HepG2 (cell line): ENCODE measurements around the gene USP35. TPM values are rescaled to one million over a fixed set of nuclear protein-coding genes. Genes with fewer than 3 reads are reported as not detected.

Experiments used
- ESRRA ChIP-seq: sonication (generic); formaldehyde crosslinking; IDR thresholded peaks from 2 replicates; pipeline ENCODE4 v1.5.1; 2020; ENCODE audit warnings: mild to moderate bottlenecking, low read depth, missing genetic modification reagents
- FOXO1 ChIP-seq: sonication (generic); formaldehyde crosslinking; IDR thresholded peaks from 2 replicates; pipeline ENCODE4 v1.4.0; 2020; ENCODE audit warnings: missing genetic modification reagents
- GATA4 ChIP-seq: sonication (generic); IDR thresholded peaks from 2 replicates; pipeline ENCODE4 v1.6.1; 2016; ENCODE audit warnings: antibody characterized with exemption, low read depth, borderline replicate concordance
- HNRNPH1 ChIP-seq: fragments of 200-400 bp; formaldehyde crosslinking; optimal IDR thresholded peaks from 2 replicates; pipeline ENCODE3; 2017; ENCODE audit warnings: mild to moderate bottlenecking, low read depth, low read length
- HOXA3 ChIP-seq: sonication (generic); formaldehyde crosslinking; IDR thresholded peaks from 2 replicates; pipeline ENCODE4 v1.5.0; 2020; ENCODE audit warnings: missing genetic modification reagents
- MAZ ChIP-seq, 2 experiments: sonication (generic) in 1 of 2; formaldehyde crosslinking in 1 of 2; IDR thresholded peaks; 2 replicates each; pipeline versions ENCODE4 v1.5.0 to v1.6.1; 2012 to 2020; ENCODE audit warnings: low read depth in 2 of 2, mild to moderate bottlenecking in 2 of 2, borderline replicate concordance in 1 of 2, improper control_type of control experiment in 1 of 2, low read length in 1 of 2, missing genetic modification reagents in 1 of 2, moderate library complexity in 1 of 2
- NKX3-1 ChIP-seq: sonication (generic); formaldehyde crosslinking; IDR thresholded peaks from 2 replicates; pipeline ENCODE4 v1.5.0; 2020; ENCODE audit warnings: missing genetic modification reagents
- RFXANK ChIP-seq: IDR thresholded peaks from 2 replicates; pipeline ENCODE4 v1.6.1; 2016
- SRY ChIP-seq: sonication (generic); formaldehyde crosslinking; IDR thresholded peaks from 2 replicates; pipeline ENCODE4 v1.8.0; 2022; ENCODE audit warnings: mild to moderate bottlenecking, missing genetic modification reagents
- ZNF562 ChIP-seq: sonication (generic); formaldehyde crosslinking; IDR thresholded peaks from 2 replicates; pipeline ENCODE4 v1.8.0; 2022; ENCODE audit warnings: missing genetic modification reagents, borderline replicate concordance
- ZSCAN21 ChIP-seq: sonication (generic); formaldehyde crosslinking; IDR thresholded peaks from 2 replicates; pipeline ENCODE4 v1.8.0; 2022; ENCODE audit warnings: mild to moderate bottlenecking, missing genetic modification reagents, moderate library complexity, borderline replicate concordance
- polyA plus RNA-seq, 8 experiments: library from polyadenylated mRNA; depleted of rRNA in 3 of 8; stranded (reverse) in 7 of 8; unstranded in 1 of 8; fragments of >200 nt; fragmentation: Illumina TruSeq in 4 of 8; extraction: Trizol in 4 of 8; gene quantifications; 2 replicates each; pipeline versions ENCODE4 v1.2.1 to v1.2.3, GENCODE V29; 2011 to 2016; ENCODE audit warnings: low read depth in 4 of 8, missing spikeins in 1 of 8, mixed read lengths in 1 of 8; ENCODE audit not compliant: insufficient read depth in 1 of 8
- total RNA-seq, 5 experiments: library from RNA; depleted of rRNA; stranded (reverse); fragments of >200 nt; fragmentation: Illumina TruSeq; extraction: Trizol; gene quantifications; 2 replicates each; pipeline ENCODE4 v1.2.3, GENCODE V29; 2016; ENCODE audit warnings: low read depth in 1 of 5
- TF ChIP-seq, protein P1 (sequence below): sonication (generic); formaldehyde crosslinking; IDR thresholded peaks from 2 replicates; pipeline ENCODE4 v1.4.0; 2020; ENCODE audit warnings: mild to moderate bottlenecking, missing genetic modification reagents, borderline replicate concordance
- TF ChIP-seq, protein P2 (sequence below): IDR thresholded peaks from 2 replicates; pipeline ENCODE4 v1.6.1; 2016; ENCODE audit warnings: missing genetic modification reagents, missing compliant biosample characterization
- TF ChIP-seq, protein P3 (sequence below): IDR thresholded peaks from 2 replicates; pipeline ENCODE4 v1.6.1; 2018; ENCODE audit warnings: missing genetic modification reagents
- TF ChIP-seq, protein P4 (sequence below): sonication (generic); formaldehyde crosslinking; IDR thresholded peaks from 2 replicates; pipeline ENCODE4 v1.4.0; 2020; ENCODE audit warnings: low read depth, missing genetic modification reagents
- TF ChIP-seq, protein P5 (sequence below): sonication (generic); formaldehyde crosslinking; IDR thresholded peaks from 2 replicates; pipeline ENCODE4 v1.5.1; 2020; ENCODE audit warnings: missing genetic modification reagents, mild to moderate bottlenecking, borderline replicate concordance

USP35 gene
- total and polyA plus RNA-seq, 2 of the 13 experiments (the other 11 are each of a cell fraction or from before 2014, with no cell fraction given) = 4.6 to 7.7 TPM

DNA sequence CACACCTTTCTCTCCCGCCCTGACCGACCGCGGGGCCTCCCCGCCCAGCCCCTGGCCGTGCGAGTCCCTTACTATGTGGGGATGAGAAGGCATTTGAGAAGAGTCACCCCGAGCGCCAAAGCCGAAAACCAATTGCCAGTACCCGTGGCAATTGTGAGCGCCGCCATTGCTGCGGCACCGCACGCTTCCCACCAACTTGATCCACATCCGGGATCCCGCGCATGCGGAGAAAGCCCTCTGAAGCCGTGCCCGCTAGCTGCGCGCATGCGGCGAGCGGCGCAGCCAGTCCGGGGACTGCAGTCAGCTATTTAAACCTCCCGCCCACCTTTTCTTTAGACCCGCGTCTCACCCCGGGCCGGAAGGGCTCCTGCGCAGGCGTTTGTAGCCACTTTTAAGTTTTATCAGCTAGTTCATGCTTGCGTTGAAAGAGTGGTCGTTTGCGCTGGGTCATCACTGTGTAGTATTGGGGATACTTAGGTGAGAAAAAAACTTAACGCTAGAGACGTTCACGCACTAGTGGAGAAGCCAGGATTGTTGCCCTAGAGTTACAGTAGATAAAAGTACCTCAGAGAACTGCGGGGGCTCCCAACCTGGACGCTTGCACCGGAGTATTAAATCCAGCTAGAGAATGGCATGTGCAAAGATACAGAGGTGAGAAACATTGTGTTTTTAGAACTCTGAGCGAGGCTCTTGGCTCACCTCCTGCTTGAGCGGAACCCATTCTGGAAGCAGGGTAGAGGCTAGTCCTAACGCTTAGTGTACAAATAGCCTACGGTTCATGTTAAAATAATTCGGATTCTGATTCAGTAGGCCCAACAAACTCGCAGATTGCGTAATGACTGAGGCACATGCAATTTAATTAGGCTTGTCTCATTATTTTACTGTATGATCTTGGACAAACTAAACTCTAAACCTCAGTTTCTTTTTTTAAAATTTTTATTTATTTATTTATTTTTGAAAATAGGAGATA lies 49.0 kb upstream of the USP35 start, which contains the start of gene ALG8 (continued):
- TF ChIP-seq, protein P1, sequence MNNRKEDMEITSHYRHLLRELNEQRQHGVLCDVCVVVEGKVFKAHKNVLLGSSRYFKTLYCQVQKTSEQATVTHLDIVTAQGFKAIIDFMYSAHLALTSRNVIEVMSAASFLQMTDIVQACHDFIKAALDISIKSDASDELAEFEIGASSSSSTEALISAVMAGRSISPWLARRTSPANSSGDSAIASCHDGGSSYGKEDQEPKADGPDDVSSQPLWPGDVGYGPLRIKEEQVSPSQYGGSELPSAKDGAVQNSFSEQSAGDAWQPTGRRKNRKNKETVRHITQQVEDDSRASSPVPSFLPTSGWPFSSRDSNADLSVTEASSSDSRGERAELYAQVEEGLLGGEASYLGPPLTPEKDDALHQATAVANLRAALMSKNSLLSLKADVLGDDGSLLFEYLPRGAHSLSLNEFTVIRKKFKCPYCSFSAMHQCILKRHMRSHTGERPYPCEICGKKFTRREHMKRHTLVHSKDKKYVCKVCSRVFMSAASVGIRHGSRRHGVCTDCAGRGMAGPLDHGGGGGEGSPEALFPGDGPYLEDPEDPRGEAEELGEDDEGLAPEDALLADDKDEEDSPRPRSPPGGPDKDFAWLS (CRISPR knock-in tag) = no peak
- TF ChIP-seq, protein P2, sequence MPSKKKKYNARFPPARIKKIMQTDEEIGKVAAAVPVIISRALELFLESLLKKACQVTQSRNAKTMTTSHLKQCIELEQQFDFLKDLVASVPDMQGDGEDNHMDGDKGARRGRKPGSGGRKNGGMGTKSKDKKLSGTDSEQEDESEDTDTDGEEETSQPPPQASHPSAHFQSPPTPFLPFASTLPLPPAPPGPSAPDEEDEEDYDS (CRISPR knock-in tag) = peak; percentile 96
- TF ChIP-seq SRY (CRISPR knock-in tag) (peak; percentile 49; the same call in 1 of the 2 replicates), RFXANK (CRISPR knock-in tag) (0 out of 2 replicates have a peak, but pooled peaks have one; percentile 40), ESRRA (CRISPR knock-in tag) (no peak), GATA4 (peak; percentile 45; the same call in 1 of the 2 replicates), HNRNPH1 (no peak), HOXA3 (CRISPR knock-in tag) (peak; percentile 89), MAZ (IDR thresholded peaks at IDR 0.05; ENCODE audit: borderline replicate concordance, low read depth, low read length) (peak; percentile 58; the same call in 1 of the 2 replicates), MAZ (CRISPR knock-in tag; IDR thresholded peaks at IDR 0.05; ENCODE audit: low read depth) (no peak), ZNF562 (CRISPR knock-in tag) (peak; percentile 94; the same call in 1 of the 2 replicates), ZSCAN21 (CRISPR knock-in tag) (peak; percentile 83; the same call in 1 of the 2 replicates), FOXO1 (no peak; the same call in 1 of the 2 replicates), NKX3-1 (CRISPR knock-in tag) (peak; percentile 60; the same call in 1 of the 2 replicates)
- TF ChIP-seq, protein P3, sequence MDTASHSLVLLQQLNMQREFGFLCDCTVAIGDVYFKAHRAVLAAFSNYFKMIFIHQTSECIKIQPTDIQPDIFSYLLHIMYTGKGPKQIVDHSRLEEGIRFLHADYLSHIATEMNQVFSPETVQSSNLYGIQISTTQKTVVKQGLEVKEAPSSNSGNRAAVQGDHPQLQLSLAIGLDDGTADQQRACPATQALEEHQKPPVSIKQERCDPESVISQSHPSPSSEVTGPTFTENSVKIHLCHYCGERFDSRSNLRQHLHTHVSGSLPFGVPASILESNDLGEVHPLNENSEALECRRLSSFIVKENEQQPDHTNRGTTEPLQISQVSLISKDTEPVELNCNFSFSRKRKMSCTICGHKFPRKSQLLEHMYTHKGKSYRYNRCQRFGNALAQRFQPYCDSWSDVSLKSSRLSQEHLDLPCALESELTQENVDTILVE (CRISPR knock-in tag) = 0 out of 2 replicates have a peak, but pooled peaks have one; percentile 19
- TF ChIP-seq, protein P4, sequence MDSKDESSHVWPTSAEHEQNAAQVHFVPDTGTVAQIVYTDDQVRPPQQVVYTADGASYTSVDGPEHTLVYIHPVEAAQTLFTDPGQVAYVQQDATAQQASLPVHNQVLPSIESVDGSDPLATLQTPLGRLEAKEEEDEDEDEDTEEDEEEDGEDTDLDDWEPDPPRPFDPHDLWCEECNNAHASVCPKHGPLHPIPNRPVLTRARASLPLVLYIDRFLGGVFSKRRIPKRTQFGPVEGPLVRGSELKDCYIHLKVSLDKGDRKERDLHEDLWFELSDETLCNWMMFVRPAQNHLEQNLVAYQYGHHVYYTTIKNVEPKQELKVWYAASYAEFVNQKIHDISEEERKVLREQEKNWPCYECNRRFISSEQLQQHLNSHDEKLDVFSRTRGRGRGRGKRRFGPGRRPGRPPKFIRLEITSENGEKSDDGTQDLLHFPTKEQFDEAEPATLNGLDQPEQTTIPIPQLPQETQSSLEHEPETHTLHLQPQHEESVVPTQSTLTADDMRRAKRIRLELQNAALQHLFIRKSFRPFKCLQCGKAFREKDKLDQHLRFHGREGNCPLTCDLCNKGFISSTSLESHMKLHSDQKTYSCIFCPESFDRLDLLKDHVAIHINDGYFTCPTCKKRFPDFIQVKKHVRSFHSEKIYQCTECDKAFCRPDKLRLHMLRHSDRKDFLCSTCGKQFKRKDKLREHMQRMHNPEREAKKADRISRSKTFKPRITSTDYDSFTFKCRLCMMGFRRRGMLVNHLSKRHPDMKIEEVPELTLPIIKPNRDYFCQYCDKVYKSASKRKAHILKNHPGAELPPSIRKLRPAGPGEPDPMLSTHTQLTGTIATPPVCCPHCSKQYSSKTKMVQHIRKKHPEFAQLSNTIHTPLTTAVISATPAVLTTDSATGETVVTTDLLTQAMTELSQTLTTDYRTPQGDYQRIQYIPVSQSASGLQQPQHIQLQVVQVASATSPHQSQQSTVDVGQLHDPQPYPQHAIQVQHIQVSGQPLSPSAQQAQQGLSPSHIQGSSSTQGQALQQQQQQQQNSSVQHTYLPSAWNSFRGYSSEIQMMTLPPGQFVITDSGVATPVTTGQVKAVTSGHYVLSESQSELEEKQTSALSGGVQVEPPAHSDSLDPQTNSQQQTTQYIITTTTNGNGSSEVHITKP (CRISPR knock-in tag) = peak; percentile 29; the same call in 1 of the 2 replicates
- TF ChIP-seq, protein P5, sequence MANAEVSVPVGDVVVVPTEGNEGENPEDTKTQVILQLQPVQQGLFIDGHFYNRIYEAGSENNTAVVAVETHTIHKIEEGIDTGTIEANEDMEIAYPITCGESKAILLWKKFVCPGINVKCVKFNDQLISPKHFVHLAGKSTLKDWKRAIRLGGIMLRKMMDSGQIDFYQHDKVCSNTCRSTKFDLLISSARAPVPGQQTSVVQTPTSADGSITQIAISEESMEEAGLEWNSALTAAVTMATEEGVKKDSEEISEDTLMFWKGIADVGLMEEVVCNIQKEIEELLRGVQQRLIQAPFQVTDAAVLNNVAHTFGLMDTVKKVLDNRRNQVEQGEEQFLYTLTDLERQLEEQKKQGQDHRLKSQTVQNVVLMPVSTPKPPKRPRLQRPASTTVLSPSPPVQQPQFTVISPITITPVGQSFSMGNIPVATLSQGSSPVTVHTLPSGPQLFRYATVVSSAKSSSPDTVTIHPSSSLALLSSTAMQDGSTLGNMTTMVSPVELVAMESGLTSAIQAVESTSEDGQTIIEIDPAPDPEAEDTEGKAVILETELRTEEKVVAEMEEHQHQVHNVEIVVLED = peak; percentile 90
